ENCODE measurements around the gene PITX2. TPM values are rescaled to one million over a fixed set of nuclear protein-coding genes. Genes with fewer than 3 reads are reported as not detected.

The PITX2 gene
- total RNA-seq, 2 experiments from 2014 or later: not detected

DNA sequence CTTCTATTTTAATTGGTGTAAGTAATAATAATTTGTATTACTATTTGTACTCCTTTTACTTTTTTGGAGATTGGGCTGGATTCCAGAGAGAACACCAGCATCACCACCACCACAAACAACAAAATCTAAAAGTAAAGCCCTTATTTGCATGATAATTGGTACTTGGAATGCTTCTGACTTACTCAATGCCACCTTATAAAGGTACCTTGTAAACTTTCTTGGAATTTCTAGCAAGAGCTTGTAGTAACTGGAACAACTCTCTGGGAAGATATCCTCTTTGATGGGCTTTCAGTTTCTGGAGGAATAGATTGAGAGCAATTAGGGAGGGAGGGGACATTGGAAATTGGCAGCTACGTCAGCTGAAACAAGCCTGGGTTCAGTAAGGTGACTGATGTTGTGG, 20.2 kb upstream of the PITX2 start:
- intact Hi-C loops (cut with DNase I, micrococcal nuclease): no loop called here
- Mint-ChIP-seq H3K4me3 (no peak overlapping the region), H3K27me3 (peaks cover 95% of the 10 kb centered on the region), H3K4me1 (ENCODE audit: low read depth) (no peaks in the 10 kb centered on the region), H3K27ac (no peak overlapping the region), H3K36me3 (ENCODE audit: low read depth) (no peaks in the 10 kb centered on the region), H3K9me3 (peaks cover 4% of the 10 kb centered on the region)
- Histone ChIP-seq H3K27me3 (ENCODE audit: control insufficient read depth in 1 of 2, insufficient read depth in 2 of 2, low read length in 2 of 2) (peaks cover 54 to 70% of the 10 kb centered on the region in 2 experiments), H3K36me3 (ENCODE audit: insufficient read depth, low read length) (no peaks in the 10 kb centered on the region), H3K9me3 (ENCODE audit: control insufficient read depth in 1 of 2, insufficient read depth in 1 of 2, low read length in 2 of 2) (peaks cover 0 to 13% of the 10 kb centered on the region in 2 experiments), H3K27ac (ENCODE audit: low read depth in 1 of 2, low read length in 2 of 2) (no peak overlapping the region), H3K4me3 (ENCODE audit: low read length) (no peak overlapping the region), H3K4me1 (ENCODE audit: insufficient read depth, low read length) (no peaks in the 10 kb centered on the region)
- TF ChIP-seq, protein P1, sequence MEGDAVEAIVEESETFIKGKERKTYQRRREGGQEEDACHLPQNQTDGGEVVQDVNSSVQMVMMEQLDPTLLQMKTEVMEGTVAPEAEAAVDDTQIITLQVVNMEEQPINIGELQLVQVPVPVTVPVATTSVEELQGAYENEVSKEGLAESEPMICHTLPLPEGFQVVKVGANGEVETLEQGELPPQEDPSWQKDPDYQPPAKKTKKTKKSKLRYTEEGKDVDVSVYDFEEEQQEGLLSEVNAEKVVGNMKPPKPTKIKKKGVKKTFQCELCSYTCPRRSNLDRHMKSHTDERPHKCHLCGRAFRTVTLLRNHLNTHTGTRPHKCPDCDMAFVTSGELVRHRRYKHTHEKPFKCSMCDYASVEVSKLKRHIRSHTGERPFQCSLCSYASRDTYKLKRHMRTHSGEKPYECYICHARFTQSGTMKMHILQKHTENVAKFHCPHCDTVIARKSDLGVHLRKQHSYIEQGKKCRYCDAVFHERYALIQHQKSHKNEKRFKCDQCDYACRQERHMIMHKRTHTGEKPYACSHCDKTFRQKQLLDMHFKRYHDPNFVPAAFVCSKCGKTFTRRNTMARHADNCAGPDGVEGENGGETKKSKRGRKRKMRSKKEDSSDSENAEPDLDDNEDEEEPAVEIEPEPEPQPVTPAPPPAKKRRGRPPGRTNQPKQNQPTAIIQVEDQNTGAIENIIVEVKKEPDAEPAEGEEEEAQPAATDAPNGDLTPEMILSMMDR (IDR thresholded peaks at IDR 0.05): no peak
- POLR2A ChIA-PET: no interaction called here
- ATAC-seq (ENCODE audit: poor library complexity): no peak
- CTCF ChIA-PET: no interaction called here
- DNase-seq: no peak

DNA sequence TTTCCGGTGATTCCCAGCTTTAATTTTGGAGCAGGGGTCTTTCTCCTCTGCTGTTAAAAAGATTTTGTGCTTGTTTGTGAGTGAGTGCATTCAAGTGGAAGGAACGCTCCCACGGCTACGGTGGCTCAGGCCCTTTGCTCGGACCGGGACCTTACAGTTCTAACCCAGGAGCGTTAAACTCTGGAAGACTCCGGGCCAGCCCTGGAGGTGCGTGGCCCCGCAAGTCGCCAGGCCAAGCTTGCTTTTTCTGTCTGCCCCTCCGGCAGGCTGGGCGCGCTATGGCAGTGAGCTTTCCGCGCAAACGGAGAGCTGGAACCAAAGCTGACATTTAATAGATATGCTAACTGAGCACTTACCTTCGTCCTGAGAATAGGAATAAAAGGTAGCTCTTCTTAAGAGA, 18.3 kb upstream of the PITX2 start:
- ATAC-seq (ENCODE audit: poor library complexity) (no peak), DNase-seq (no peak)
- Histone ChIP-seq H3K27ac (ENCODE audit: low read depth in 1 of 2, low read length in 2 of 2) (no peak overlapping the region), H3K36me3 (ENCODE audit: insufficient read depth, low read length) (no peaks in the 10 kb centered on the region), H3K4me1 (ENCODE audit: insufficient read depth, low read length) (no peaks in the 10 kb centered on the region), H3K27me3 (ENCODE audit: control insufficient read depth in 1 of 2, insufficient read depth in 2 of 2, low read length in 2 of 2) (peaks cover 73 to 84% of the 10 kb centered on the region in 2 experiments), H3K9me3 (ENCODE audit: control insufficient read depth in 1 of 2, insufficient read depth in 1 of 2, low read length in 2 of 2) (peaks cover 4 to 30% of the 10 kb centered on the region in 2 experiments), H3K4me3 (ENCODE audit: low read length) (no peak overlapping the region)
- H3K36me3 Mint-ChIP-seq (ENCODE audit: low read depth): no peaks in the 10 kb centered on the region
- no peaks in the 10 kb centered on the region for H3K4me1 Mint-ChIP-seq (ENCODE audit: low read depth)
- H3K27ac Mint-ChIP-seq: no peak overlapping the region
- ChIA-PET POLR2A (no interaction called here), CTCF (no interaction called here)
- peaks cover 4% of the 10 kb centered on the region for H3K9me3 Mint-ChIP-seq
- TF ChIP-seq, protein P1 (IDR thresholded peaks at IDR 0.05): no peak
- no peak overlapping the region for H3K4me3 Mint-ChIP-seq
- peaks cover 94% of the 10 kb centered on the region for H3K27me3 Mint-ChIP-seq
- intact Hi-C loops (cut with DNase I, micrococcal nuclease): no loop called here

DNA sequence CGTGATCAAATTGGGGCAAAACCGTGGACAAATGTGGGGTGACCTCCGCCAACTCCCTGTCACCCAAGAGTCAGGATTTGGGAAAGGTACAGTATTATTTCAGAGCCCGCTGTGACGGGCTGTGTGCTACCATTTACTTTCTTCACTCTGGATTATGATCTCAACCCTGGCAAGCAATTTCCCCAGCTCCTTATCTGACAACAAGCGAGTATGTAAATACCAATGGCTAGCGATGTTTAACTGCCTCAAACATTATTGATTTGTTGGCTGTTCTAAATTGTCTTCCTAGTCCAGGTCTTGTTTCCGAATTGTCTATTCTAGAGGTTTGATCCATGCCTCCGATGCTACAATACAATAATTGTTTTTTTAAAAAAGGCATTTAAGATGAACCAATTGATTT, 17.7 kb upstream of the PITX2 start:
- H3K36me3 ChIP-seq (ENCODE audit: insufficient read depth, low read length): no peaks in the 10 kb centered on the region
- no peak overlapping the region for H3K4me3 ChIP-seq (ENCODE audit: low read length)
- Mint-ChIP-seq H3K4me1 (ENCODE audit: low read depth) (no peaks in the 10 kb centered on the region), H3K27me3 (peaks cover 90% of the 10 kb centered on the region), H3K9me3 (peaks cover 4% of the 10 kb centered on the region), H3K4me3 (no peak overlapping the region), H3K36me3 (ENCODE audit: low read depth) (no peaks in the 10 kb centered on the region), H3K27ac (no peak overlapping the region)
- intact Hi-C loops (cut with DNase I, micrococcal nuclease): no loop called here
- peaks cover 4 to 31% of the 10 kb centered on the region in 2 experiments for H3K9me3 ChIP-seq (ENCODE audit: control insufficient read depth in 1 of 2, insufficient read depth in 1 of 2, low read length in 2 of 2)
- peaks cover 76 to 83% of the 10 kb centered on the region in 2 experiments for H3K27me3 ChIP-seq (ENCODE audit: control insufficient read depth in 1 of 2, insufficient read depth in 2 of 2, low read length in 2 of 2)
- TF ChIP-seq, protein P1 (IDR thresholded peaks at IDR 0.05): no peak
- no peaks in the 10 kb centered on the region for H3K4me1 ChIP-seq (ENCODE audit: insufficient read depth, low read length)
- ChIA-PET POLR2A (no interaction called here), CTCF (no interaction called here)
- H3K27ac ChIP-seq (ENCODE audit: low read depth in 1 of 2, low read length in 2 of 2): no peak overlapping the region
- ATAC-seq (ENCODE audit: poor library complexity) (no peak), DNase-seq (no peak)
